HPDE6-E6E7 (cell line): ENCODE data around the gene OLA1.

Experiments used
- DNase-seq: peaks from one replicate; pipeline ENCODE4 v3.0.0; 2011; ENCODE audit warnings: missing footprints; ENCODE audit errors: extremely low spot score

The OLA1 gene

DNA sequence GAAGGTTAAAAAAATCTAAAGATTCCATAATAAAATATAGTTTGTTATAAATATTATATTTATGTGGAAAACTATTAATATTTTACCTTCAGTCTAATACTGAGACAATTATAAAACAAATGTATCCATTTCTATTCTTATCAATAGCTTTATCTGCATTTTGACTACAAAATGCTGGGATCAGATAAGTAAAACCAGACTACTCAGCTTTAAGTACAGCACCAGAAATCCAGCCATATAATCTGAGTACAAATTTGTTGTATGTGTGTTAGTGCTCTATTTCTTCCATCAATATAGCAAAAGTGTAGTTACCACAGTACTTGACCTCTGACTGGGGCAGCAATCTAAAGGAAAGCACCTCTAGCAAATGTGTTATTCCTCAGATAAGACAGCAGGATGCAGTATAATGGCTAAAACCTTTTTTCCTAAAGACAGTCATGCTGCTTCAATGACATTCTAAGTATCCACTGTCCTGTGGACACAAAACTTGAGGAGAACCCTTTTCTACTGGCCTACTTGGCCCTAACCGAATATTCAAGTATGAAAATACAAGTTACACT lies 68.1 kb downstream of the OLA1 start:
- peak; percentile 7 for DNase-seq

DNA sequence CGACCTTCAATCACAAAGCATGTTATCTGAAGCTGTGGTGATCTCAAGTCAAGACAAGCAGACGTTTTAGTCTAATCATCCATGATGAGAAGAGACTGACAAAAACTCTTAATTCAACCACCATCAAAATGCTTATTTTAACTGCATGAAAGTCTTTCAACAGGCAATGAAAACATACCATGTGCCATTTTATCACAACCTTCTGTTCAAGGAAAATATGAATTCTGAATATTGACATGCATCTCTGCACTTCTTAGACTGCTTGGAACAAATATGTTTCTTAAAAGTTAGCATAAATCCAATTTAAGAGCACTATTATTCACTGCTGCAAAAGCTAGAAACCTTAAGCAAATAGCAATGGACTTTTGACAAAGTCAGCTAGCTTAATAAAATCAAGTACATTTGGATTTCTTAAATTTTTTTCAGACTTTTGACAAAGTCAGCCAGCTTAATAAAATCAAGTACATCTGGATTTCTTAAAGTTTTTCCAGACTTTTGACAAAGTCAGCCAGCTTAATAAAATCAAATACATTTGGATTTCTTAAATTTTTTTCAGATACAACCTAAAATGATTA lies 70.9 kb downstream of the OLA1 start:
- DNase-seq: no peak

DNA sequence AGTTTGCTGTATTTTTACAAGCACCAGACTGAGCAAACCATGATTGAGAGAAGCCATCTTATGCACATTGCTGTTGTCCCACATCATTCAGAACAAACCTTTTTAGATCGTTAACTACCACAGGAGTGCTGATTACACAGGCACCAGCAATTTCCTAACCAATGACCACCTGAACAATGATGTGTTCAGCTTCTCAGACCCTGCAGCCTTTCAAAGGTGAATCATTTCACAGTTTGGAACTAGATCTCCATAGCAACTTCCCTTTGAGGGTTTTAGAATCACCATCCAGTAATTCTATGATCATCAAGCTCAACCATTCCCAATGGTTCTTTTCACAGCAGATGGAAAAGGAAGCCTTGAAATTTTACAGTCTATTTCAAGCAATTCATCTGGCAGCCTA lies 71.4 kb downstream of the OLA1 start:
- DNase-seq: peak; percentile 13

DNA sequence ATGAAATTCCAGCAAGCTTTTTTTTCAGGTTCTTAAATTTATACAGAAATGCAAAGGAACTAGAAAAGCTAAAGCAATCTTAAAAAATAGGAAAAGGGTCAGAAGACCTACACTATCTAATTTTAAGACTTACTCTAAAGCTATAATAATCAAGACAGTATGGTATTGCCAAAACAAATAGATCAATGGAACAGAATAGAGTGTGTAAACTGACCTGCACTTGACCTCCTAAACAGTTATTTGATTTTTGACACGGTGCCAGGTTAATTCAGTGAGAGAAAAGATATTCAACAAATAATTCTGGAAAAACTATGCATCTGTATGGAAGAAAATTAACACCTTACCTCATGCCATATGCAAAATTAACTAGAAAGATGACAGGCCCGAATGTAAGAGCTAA lies 73.6 kb downstream of the OLA1 start:
- DNase-seq: no peak

DNA sequence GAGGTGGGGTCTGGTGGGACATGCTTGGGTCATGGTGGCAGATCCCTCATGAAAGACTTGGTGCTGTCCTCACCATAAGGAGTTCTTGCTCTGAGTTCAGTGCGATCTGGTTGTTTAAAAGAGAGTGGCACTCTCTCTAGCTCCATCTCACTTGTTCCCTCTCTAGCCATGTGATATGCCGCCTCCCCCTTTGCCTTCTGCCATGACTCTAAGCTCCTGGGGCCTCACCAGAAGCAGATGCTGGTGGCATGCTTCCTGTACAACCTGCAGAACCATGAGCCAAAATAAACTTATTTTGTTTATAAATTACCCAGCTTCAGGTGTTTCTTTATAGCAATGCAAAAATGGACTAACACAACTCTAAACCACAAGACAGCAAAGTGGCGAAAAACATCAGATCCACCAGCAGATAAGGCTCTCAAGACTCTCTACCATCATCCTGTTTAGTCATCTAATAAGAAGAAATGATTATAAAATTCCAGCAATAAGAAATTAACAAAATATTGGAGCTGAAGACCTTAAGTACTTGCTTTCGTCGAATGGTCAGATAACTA lies 75.5 kb downstream of the OLA1 start:
- DNase-seq: no peak

DNA sequence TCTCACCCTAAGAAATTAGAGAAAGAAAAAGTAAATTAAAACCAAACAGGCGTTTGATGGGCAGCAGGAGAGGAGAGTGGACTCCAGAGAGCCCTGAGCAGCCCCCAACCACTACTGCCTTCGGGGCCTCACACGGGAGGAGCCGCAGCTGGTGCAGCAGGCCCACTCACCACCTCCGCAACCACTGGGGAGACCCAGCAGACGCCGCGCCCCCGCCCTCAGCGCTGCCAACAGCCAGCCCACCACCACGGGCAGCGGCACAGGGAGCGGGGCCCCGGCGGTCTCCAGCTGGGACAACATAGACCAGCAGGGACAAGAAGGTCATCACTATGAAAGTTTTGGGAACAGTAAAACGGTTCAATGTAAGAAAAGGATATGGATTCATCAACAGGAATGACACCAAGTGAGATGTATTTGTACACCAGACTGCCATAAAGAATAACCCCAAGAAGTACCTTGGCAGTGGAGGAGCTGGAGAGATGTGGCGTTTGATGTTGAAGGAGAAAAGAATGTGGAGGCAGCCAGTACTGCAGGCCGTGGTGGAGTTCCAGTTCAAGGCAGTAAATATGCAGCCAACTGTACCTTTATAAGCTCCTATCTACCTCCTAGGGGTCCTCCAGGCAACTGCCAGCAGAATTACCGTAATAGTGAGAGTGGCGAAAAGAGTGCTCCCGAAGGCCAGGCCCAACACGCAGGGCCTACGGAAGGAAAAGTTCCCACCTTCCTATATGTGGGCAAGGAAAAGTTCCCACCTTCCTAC lies 76.5 kb downstream of the OLA1 start:
- DNase-seq: no peak

DNA sequence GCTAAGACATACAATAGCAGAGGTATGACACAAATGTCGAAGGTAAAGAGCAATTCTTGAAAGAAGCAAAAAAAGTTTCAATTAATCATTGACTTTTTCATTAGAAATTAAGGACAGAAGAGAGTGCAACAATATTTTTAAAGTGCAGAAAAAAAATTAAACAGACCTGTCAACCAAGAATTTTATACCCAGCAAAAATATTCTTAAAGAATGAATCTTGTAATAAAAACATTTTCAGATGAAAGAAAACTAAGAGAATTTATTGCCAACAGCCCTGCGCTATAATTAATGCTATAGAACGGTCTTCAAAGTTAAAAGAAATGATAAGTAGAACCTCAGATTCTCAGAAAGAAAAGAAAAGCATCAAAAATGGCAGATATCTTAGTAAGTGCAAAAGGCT lies 79.0 kb downstream of the OLA1 start:
- no peak for DNase-seq

DNA sequence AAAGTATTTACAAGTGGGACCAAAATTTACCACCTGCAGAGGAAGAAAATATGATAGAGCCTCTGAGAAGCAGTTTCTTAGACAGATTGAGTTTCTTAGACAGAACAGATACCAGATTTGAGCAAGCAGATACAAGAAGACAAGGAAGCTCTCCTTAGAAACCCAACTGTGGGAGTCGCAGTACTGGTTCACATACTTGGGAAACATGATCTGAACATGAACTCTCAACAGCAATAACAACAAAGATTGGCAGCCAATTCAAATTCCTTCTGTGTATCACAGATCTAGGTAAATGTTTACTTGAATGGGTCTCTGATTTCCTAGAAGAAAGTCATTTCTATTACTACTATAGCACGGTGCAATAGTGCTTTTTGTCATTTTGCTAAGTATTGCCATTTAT lies 82.1 kb downstream of the OLA1 start:
- DNase-seq: no peak

DNA sequence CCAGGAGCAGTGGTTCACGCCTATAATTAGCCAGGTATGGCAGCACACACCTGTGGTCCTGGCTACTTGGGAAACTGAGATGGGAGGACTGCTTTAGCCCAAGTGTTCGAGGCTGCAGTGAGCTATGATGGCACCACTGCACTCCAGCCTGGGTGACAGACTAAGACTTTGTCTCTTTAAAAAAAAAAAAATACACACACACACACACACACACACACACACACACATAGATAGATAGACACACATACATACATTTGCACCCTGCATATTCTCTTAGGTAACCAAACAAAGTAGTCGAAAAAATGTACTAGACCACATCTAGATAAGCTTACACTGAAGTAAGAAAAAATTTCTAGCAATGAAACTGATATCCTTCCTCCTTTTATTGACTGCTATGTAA lies 86.8 kb downstream of the OLA1 start:
- no peak for DNase-seq

DNA sequence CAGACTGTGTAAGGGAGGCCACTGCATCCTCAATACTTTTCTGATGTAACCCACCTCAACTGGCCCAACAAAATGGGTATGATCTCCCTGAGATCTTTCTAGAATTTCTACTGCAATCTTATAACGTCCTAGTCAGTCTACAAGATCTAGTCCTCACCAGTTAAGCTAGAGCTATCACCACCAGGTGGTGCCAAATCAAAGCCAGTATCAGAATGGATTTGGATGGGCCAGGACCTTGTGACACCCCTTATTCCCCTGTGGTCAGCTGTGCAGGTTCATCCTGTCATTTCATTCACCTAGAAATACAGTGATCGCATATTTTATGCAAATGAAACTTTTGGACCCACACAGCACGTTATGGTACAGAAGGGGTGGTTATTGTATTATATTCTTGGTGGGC lies 90.3 kb downstream of the OLA1 start:
- peak; percentile 44 for DNase-seq

DNA sequence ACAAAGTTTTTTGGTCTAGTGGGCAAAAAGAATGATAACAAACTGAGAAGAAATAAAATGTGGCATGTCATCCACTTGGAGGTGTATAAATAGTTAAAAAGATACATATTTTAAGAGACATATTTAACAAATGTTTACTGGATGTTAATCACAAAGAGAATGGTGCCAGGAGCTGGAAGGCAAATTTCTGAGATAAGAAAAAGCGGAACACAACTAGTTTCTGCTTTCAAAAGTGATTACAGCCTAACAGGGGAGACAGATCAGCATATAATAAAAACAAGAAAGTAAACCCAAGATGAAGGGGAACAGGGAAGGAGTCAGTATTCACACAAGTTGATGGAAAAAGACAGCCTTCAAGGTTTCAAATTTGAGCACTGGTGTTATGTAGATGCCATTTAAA lies 91.3 kb downstream of the OLA1 start:
- DNase-seq: no peak

DNA sequence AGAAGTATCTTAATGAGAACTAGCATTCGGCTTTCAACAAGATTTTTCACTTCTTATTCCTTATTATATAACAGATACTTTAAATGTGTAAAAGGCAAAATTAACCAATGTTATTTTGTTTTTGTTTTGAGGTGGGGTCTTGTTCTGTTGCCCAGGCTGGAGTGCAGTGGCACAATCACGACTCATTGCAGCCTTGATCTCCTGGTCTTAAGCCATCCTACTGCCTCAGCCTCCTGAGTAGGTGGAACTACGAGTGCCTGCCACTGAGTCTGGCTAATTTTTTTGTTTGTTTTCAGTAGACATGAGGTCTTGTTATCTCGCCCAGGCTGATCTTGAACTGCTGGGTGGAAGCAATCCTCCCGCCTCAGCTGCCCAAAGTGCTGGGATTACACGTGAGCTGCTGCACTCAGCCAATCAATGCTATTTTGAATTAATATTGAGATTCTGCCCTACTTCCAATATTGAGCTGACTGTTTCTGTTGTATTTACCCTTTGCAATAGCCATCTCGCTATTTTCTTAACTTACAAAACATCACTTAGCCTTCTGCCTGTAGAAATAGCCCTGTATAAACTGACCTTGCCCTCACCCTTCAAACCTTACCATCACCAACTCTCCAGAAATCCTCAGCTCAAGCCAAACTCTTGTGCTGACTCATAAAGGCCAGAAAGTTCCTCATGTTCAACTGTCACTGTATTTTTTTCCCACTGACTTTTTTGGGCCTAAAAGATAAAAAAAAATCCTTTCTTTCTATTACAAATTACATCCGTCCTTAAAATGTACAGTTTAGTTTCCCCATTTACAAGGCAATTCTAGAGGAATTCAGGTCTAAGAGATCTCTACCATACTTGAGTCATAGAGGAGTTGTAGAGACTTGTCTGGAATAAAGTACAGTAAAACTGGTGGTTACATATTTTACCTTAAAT lies 94.3 kb downstream of the OLA1 start:
- peak; percentile 48 for DNase-seq

DNA sequence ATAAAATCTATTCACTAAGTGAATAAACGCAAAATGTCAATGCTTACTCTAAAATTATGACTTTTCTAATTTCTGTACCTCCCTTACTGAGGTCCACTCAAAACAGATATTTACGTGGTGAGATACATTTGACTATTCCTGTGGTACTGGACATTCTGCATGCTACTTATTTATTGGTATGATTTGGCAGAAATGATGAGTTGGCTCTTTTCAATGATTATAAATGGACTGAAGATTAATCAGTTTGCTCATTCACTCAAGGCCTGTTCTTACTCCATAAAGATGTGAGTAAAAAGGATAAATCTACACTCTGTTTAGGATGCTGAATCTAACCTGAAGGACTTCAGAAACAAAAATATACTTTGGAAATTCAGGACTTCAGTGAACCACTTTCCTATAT lies 98.8 kb downstream of the OLA1 start:
- DNase-seq: no peak

DNA sequence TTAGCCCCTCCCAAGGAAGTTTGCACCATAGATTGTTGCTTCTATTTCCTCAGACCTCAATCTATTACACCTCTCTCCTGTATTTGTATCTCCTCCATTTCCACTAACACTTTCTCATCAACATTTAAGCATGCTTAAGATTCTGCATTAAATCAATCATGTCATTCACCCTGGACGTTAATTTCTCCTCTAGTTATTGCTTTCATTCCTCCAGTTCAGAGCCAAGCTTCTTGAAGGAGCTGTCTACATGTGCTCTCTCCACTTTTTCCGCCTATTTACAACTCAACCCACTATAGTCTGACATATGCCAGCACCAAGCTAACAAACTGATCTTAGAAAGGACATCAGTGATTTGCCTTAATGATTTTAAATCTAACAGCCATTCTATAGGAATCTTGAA lies 99.5 kb downstream of the OLA1 start:
- no peak for DNase-seq

DNA sequence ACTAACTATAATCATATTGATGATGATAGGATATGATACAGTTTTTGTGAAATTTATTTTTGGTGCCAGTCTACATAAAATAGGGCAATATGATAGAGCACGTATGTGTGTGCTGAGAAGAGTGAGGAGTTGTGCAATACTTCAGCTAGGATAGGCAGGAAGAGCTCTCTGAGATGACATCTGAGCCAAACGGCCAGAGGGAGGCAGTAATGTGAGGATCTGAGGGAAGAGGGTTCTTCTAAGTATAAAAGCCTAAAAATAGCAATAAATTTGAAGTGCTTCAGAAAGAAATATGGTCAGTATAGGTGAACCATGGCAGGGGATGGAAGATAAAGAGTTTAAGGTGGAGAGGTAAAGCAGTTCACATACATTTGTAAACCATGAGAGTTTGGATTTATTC lies 102.5 kb downstream of the OLA1 start:
- DNase-seq: no peak

DNA sequence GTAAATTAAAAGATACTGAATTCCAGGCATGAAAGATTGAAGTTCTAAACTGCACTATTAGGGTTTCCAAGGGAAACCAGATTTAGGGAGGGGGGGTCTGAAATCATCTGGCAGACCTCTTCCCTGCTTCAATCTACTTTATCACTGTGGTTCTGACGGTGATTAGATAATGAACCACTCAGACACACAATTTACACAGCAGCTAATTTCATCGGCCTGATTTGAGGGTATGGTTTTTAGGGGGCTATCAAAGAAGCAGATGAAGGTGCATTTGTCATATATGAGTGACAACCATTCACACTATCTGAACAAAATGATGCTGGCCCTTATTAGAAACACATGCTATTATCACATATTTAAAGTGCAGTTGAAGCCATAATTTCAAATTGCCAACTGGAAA lies 106.0 kb downstream of the OLA1 start:
- no peak for DNase-seq

DNA sequence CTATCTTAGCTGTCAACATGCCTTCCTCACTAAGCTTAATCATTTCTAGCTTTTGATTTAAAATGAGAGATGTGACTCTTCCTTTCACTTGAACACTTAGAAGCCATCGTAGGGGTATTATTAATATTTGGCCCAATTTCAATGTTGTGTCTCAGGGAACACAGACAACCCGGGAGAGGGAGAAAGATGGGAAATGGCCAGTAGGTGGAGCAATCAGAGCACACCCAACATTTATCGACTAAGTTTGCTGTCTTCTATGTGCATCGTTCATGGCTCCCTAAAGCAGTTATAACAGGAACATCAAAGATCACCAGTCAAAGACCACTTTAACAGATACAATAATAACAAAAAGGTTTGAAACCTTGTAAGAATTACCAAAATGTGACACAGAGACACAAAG lies 110.2 kb downstream of the OLA1 start:
- no peak for DNase-seq

DNA sequence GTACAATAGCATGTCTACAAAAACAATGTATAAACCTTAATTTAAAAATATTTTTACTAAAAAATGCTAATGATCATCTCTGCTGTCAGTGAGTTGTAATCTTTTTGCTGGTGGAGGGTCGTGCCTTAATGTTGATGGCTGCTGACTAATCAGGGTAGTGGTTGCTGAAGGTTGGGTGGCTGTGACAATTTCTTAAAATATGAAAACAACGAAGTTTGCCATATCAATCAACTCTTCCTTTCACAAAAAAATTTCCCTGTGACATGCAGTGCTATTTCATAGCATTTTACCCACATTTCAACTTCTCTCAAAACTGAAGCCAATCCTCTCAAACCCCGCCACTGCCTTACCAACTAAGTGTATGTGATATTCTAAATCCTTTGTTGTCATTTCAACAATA lies 112.4 kb downstream of the OLA1 start:
- DNase-seq: no peak

DNA sequence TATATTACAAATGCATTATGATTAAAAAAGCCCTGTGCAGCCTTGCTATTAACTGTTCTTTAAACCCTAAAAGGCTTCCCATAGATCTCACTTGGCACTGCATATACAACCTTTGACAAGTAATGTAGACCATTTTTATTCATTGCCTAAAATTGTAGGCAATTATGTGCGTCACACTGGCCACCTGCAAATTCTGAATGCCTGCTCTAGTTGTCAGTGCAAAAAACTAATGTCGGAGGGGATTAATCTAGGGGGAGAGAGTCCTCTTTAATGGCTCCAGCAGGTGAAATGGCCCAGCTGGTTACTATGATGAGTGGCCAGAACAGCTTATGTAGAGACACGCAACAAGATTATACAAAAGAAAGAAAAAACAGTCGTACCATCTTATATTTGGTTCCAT lies 123.2 kb downstream of the OLA1 start:
- DNase-seq: no peak

DNA sequence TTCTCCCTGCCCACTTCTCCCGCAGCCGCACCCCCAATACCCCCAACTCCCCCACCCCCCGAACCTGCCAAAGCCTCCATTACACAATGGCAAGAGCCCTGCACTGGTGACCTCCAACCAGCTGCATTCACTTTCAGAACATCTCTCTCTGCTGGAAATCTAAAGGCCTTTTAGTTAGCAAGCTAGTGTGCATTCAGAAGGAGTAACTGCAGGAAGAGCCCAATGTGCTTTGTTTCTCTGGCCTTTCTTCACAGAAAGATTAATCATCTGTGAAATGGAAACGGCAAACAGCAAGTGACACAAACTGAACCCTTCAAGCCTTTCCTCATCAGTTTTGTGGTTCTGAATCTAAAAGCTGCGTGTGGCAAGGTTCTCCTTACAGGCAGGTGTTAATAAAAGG lies 124.2 kb downstream of the OLA1 start:
- DNase-seq: no peak

DNA sequence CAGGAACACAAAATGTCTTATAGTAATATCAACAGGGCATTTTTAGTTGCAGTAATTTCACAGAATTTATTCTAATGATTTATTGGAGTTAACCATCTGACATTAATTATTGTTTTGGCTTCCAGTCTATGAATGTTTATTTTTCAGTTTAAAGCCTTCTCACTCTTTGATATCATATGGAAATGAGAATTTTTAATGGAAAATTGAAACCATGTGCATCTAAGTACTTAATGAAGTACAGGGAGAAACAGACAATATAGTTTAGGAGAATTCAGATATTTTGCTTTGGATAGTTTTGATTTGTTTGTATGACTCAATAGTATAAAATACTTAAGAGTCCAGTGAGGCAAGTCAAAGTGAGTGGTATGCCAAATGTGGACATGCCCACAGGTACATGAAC lies 126.1 kb downstream of the OLA1 start:
- DNase-seq: no peak

DNA sequence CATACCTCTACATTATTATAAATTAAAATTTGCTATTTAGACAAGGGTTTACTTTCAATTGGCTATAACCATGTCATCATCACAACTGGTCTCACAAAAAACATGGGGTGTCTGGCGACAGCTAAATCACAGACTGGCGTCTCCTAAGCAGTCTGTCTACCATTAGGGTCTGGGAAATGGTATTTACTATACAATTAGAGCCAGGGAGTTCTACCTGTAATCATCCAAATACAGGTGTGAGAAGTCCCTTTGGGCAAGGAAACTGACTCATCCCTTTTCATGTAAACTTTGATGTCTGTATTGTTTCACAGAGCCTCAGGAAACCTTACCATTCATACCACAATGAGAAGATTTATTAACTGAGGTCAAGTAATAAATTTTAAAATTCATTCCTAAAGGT lies 126.7 kb downstream of the OLA1 start:
- DNase-seq: peak; percentile 20
